HG03159 (cell line): ENCODE data around the gene ITPR2.

ENCODE experiments used
- ATAC-seq: cut with Tn5 transposase; IDR thresholded peaks from one replicate; pipeline ENCODE4 v1.9.1; 2021; ENCODE audit warnings: mild to moderate bottlenecking, moderate library complexity; ENCODE audit not compliant: unreplicated experiment

ITPR2 gene

GRCh38 chr12:26711569-26711968 lies 121.4 kb downstream of the ITPR2 start:
- ATAC-seq, result no peak

GRCh38 chr12:26711072-26711471 lies 121.9 kb downstream of the ITPR2 start:
- no peak for ATAC-seq

GRCh38 chr12:26705851-26706250 lies 127.1 kb downstream of the ITPR2 start:
- ATAC-seq, result no peak

GRCh38 chr12:26704684-26705460 lies 128.1 kb downstream of the ITPR2 start:
- no peak for ATAC-seq

GRCh38 chr12:26704214-26704613 lies 128.8 kb downstream of the ITPR2 start:
- no peak for ATAC-seq

GRCh38 chr12:26702741-26703140 lies 130.3 kb downstream of the ITPR2 start:
- ATAC-seq, result no peak

- ATAC-seq, result no peak
These were observed 131.3 kb downstream of the ITPR2 start for GRCh38 chr12:26701604-26702215.

GRCh38 chr12:26700430-26700829 lies 132.6 kb downstream of the ITPR2 start:
- ATAC-seq, result no peak

GRCh38 chr12:26699237-26699636 lies 133.8 kb downstream of the ITPR2 start:
- no peak for ATAC-seq

GRCh38 chr12:26698186-26698585 lies 134.8 kb downstream of the ITPR2 start:
- ATAC-seq, result no peak

GRCh38 chr12:26697217-26697616 lies 135.8 kb downstream of the ITPR2 start:
- ATAC-seq, result no peak

- ATAC-seq, result no peak
These were observed 136.3 kb downstream of the ITPR2 start for GRCh38 chr12:26696613-26697092.

GRCh38 chr12:26696048-26696612 lies 136.9 kb downstream of the ITPR2 start:
- no peak for ATAC-seq

- no peak for ATAC-seq
These were observed 138.6 kb downstream of the ITPR2 start for GRCh38 chr12:26694402-26694801.

- ATAC-seq, result no peak
These were observed 140.6 kb downstream of the ITPR2 start for GRCh38 chr12:26692407-26692806.

GRCh38 chr12:26691234-26691970 lies 141.6 kb downstream of the ITPR2 start:
- no peak for ATAC-seq

GRCh38 chr12:26690601-26691000 lies 142.4 kb downstream of the ITPR2 start:
- ATAC-seq, result no peak

GRCh38 chr12:26689281-26689841 lies 143.6 kb downstream of the ITPR2 start:
- ATAC-seq, result no peak

GRCh38 chr12:26688344-26688904 lies 144.6 kb downstream of the ITPR2 start:
- no peak for ATAC-seq

- ATAC-seq, result no peak
These were observed 146.6 kb downstream of the ITPR2 start for GRCh38 chr12:26686408-26686807.

- no peak for ATAC-seq
These were observed 148.9 kb downstream of the ITPR2 start for GRCh38 chr12:26684101-26684500.
